Activated CD8-positive, alpha-beta T cell treated with anti-CD3 and anti-CD28 coated beads for 36 hours (primary cell): ENCODE data around the gene SLC35G1. TPM values are rescaled to one million over a fixed set of nuclear protein-coding genes. Genes with fewer than 3 reads are reported as not detected.

Experiments
- ATAC-seq: fragments of 200-7000 bp; cut with Tn5 transposase; one replicate; pipeline ENCODE4 v1.10.0; 2021; ENCODE audit warnings: mild to moderate bottlenecking, moderate library complexity
- CTCF ChIA-PET: fragments of 350-600 bp; sonication (Branson Sonifier 250); formaldehyde crosslinking; loops from one replicate; lab custom pipeline; 2021; ENCODE audit warnings: antibody characterized with exemption; lab: Charles Lee
- POLR2A ChIA-PET: fragments of 350-600 bp; sonication (Branson Sonifier 250); formaldehyde crosslinking; loops from one replicate; lab custom pipeline; 2021; ENCODE audit warnings: antibody characterized with exemption; lab: Charles Lee
- DNase-seq: peaks from one replicate; pipeline ENCODE4 v3.0.0-alpha.2; 2020
- H3K27ac Mint-ChIP-seq: one replicate; pipeline ENCODE4 v1.8.0; 2021; ENCODE audit warnings: mild to moderate bottlenecking, mixed read lengths
- H3K27me3 Mint-ChIP-seq: one replicate; pipeline ENCODE4 v1.8.0; 2021; ENCODE audit warnings: mixed read lengths
- H3K36me3 Mint-ChIP-seq: one replicate; pipeline ENCODE4 v1.8.0; 2021; ENCODE audit warnings: low read depth, mixed read lengths
- H3K4me1 Mint-ChIP-seq: one replicate; pipeline ENCODE4 v1.8.0; 2021; ENCODE audit warnings: low read depth, mixed read lengths
- H3K4me3 Mint-ChIP-seq: one replicate; pipeline ENCODE4 v1.8.0; 2021; ENCODE audit warnings: mild to moderate bottlenecking, moderate library complexity, mixed read lengths
- H3K9me3 Mint-ChIP-seq: one replicate; pipeline ENCODE4 v1.8.0; 2021; ENCODE audit warnings: mixed read lengths
- intact Hi-C: fragments of 100-400 bp; cut with micrococcal nuclease; formaldehyde crosslinking; loops from one replicate; pipeline ENCODE4 v1.10.0; 2022
- total RNA-seq, 2 experiments: library from RNA; stranded (reverse); gene quantifications; one replicate each; pipeline ENCODE4 v1.2.3, GENCODE V29; 2021
- TF ChIP-seq, protein P1 (sequence below): fragments of 200-600 bp; IDR thresholded peaks from one replicate; pipeline ENCODE4 v1.8.0; 2022; ENCODE audit warnings: antibody characterized with exemption, mild to moderate bottlenecking

SLC35G1 gene
- total RNA-seq, 2 experiments from 2014 or later = 2.0 to 3.2 TPM

GRCh38 chr10:93861825-93862224 lies 32.0 kb upstream of the SLC35G1 start:
- POLR2A ChIA-PET = interaction anchor here (1.2 kb wide), 1 partner anchor 24 kb away, joined by 3 read pairs; no protein-coding TSS in a partner anchor
- no peaks in the 10 kb centered on the region for H3K4me1 Mint-ChIP-seq
- intact Hi-C loops = no loop called here
- ATAC-seq = no peak
- H3K27me3 Mint-ChIP-seq = peaks cover 3% of the 10 kb centered on the region
- CTCF ChIA-PET = no interaction called here
- H3K36me3 Mint-ChIP-seq = no peaks in the 10 kb centered on the region
- no peak overlapping the region for H3K27ac Mint-ChIP-seq
- DNase-seq = no peak
- H3K9me3 Mint-ChIP-seq = no peaks in the 10 kb centered on the region
- TF ChIP-seq, protein P1, sequence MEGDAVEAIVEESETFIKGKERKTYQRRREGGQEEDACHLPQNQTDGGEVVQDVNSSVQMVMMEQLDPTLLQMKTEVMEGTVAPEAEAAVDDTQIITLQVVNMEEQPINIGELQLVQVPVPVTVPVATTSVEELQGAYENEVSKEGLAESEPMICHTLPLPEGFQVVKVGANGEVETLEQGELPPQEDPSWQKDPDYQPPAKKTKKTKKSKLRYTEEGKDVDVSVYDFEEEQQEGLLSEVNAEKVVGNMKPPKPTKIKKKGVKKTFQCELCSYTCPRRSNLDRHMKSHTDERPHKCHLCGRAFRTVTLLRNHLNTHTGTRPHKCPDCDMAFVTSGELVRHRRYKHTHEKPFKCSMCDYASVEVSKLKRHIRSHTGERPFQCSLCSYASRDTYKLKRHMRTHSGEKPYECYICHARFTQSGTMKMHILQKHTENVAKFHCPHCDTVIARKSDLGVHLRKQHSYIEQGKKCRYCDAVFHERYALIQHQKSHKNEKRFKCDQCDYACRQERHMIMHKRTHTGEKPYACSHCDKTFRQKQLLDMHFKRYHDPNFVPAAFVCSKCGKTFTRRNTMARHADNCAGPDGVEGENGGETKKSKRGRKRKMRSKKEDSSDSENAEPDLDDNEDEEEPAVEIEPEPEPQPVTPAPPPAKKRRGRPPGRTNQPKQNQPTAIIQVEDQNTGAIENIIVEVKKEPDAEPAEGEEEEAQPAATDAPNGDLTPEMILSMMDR = no peak
- no peak overlapping the region for H3K4me3 Mint-ChIP-seq

DNA sequence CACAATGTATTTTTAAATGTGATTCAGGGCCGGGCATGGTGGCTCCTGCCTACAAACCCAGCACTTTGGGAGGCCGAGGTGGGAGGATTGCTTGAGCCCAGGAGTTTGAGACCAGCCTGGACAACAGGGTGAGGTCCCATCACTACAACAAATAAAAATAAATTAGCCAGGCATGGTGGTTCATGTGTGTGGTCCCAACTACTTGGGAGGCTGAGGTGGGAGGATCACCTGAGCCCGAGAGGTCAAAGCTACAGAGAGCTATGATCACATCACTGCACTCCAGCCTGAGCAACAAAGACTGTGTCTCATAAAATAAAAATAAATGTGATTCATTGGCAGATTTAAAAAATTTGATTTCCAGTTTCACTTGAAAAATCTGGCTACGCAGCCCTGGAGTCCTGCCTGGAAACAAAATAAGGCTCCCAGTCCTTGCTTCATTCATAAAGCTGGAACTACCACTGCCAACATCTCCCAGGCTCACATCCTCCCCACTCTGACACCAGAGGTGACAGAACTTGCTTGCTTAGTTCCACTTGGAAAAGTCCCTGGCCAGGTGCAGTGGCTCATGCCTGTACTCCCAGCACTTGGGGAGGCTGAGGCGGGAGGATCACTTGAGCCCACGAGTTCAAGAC lies 27.9 kb upstream of the SLC35G1 start:
- Mint-ChIP-seq H3K9me3 (no peaks in the 10 kb centered on the region), H3K27me3 (peaks cover 3% of the 10 kb centered on the region), H3K27ac (no peak overlapping the region), H3K4me1 (no peaks in the 10 kb centered on the region), H3K4me3 (no peak overlapping the region), H3K36me3 (no peaks in the 10 kb centered on the region)
- ATAC-seq = no peak
- DNase-seq = no peak
- intact Hi-C loops = no loop called here
- TF ChIP-seq, protein P1 = no peak
- ChIA-PET POLR2A (no interaction called here), CTCF (no interaction called here)

DNA sequence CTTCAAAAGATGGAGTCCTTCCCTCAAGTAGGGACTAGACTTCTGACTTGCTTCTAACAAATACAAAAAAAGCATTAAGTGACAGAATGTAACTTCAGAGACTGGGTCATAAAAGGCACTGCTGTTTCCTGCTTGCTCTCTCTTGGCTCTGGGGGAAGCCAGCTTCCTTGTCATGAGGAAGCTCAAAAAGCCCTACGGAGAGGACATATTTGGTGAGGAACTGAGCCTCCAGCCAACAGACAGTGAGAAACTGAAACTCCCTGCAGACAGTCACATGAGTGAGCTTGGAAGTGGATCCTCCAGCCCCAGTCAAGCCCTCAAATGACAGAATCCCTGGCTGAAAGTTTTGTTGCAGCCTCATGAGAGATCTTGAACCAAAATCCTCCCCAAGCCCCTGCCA lies 26.3 kb upstream of the SLC35G1 start:
- intact Hi-C loops = no loop called here
- DNase-seq = no peak
- H3K36me3 Mint-ChIP-seq = no peaks in the 10 kb centered on the region
- POLR2A ChIA-PET = no interaction called here
- no peak overlapping the region for H3K4me3 Mint-ChIP-seq
- no peaks in the 10 kb centered on the region for H3K9me3 Mint-ChIP-seq
- TF ChIP-seq, protein P1 = no peak
- H3K27ac Mint-ChIP-seq = no peak overlapping the region
- H3K4me1 Mint-ChIP-seq = no peaks in the 10 kb centered on the region
- ATAC-seq = no peak
- CTCF ChIA-PET = no interaction called here
- H3K27me3 Mint-ChIP-seq = peaks cover 3% of the 10 kb centered on the region

GRCh38 chr10:93871671-93872204 lies 22.0 kb upstream of the SLC35G1 start:
- ATAC-seq (no peak), DNase-seq (no peak)
- intact Hi-C loops = no loop called here
- CTCF ChIA-PET = interaction anchor here (0.8 to 2.3 kb wide), 2 partner anchors 14 to 296 kb away, joined by 3 to 11 read pairs; no protein-coding TSS in a partner anchor
- Mint-ChIP-seq H3K4me1 (no peaks in the 10 kb centered on the region), H3K27ac (no peak overlapping the region), H3K9me3 (no peaks in the 10 kb centered on the region), H3K27me3 (peaks cover 15% of the 10 kb centered on the region), H3K4me3 (no peak overlapping the region), H3K36me3 (no peaks in the 10 kb centered on the region)
- TF ChIP-seq, protein P1 = no peak
- POLR2A ChIA-PET = no interaction called here

DNA sequence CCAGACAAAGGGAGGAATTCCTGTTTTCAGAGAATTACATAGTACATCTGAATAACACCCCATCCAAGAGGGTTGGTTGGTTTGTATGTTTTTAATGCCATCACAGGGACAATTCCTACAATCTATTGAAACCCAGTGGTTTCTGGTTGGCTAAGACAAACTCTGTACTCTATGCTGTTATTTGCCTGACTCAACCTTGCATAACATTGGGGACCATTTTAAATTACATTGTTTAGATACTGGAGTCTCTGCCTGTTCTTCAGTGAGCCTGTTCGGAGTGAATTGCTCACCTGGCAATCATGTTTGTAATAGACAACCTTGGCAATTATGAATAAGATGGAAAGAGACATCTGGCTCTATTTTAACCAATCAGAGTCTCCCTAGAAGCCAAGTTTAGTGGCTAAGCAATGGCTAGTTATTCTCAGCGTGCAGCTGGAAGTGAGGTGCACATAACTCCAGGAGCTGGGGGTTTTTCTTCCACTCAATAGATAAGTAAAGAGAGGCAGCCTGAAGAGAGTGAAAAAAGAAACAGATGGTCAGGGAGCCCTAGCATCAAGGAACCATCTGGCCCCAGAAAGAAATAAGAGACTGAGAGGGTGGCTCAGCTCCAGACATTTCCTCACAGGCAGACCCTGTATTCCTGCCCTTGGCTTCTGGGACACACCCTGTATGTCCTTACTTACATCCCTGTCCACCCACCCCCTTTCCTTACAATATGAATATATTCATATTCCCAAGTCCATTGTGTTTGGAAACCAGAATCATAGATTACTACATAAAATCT lies 21.2 kb upstream of the SLC35G1 start:
- intact Hi-C loops = no loop called here
- no peak for DNase-seq
- no peaks in the 10 kb centered on the region for H3K9me3 Mint-ChIP-seq
- ATAC-seq = no peak
- peaks cover 14% of the 10 kb centered on the region for H3K27me3 Mint-ChIP-seq
- H3K36me3 Mint-ChIP-seq = no peaks in the 10 kb centered on the region
- ChIA-PET CTCF (no interaction called here), POLR2A (no interaction called here)
- no peak overlapping the region for H3K27ac Mint-ChIP-seq
- TF ChIP-seq, protein P1 = no peak
- no peak overlapping the region for H3K4me3 Mint-ChIP-seq
- no peaks in the 10 kb centered on the region for H3K4me1 Mint-ChIP-seq
